GM18951 (cell line): ENCODE data around the gene PDE3A.
"Not testable (repeated sequence)": the region's sequence is repeated elsewhere in the genome, so short reads cannot be mapped to it uniquely, and the experiment has no call there.

Source experiments
- POLR2A ChIP-seq: IDR thresholded peaks from 4 replicates; pipeline ENCODE4 v1.6.1; 2011; ENCODE audit warnings: mild to moderate bottlenecking; ENCODE audit not compliant: insufficient read length, insufficient read depth; ENCODE audit errors: extremely low read depth
- in situ Hi-C: fragments of 300-500 bp; cut with MboI; formaldehyde crosslinking; loops from one replicate; pipeline ENCODE4 v1.12.0; 2022; ENCODE audit warnings: low sequenced_read_pairs, mixed read lengths, inconsistent platforms; ENCODE audit not compliant: unreplicated experiment

Gene PDE3A

GRCh38 chr12:20383612-20384011 lies 15.3 kb downstream of the PDE3A start:
- TF ChIP-seq POLR2A = no peak
- in situ Hi-C loops = no loop called here

GRCh38 chr12:20384836-20385235 lies 16.5 kb downstream of the PDE3A start:
- in situ Hi-C loops = not testable (repeated sequence)

- no peak for TF ChIP-seq POLR2A
- in situ Hi-C loops = no loop called here
These were observed 22.5 kb downstream of the PDE3A start for GRCh38 chr12:20390846-20391245.

DNA sequence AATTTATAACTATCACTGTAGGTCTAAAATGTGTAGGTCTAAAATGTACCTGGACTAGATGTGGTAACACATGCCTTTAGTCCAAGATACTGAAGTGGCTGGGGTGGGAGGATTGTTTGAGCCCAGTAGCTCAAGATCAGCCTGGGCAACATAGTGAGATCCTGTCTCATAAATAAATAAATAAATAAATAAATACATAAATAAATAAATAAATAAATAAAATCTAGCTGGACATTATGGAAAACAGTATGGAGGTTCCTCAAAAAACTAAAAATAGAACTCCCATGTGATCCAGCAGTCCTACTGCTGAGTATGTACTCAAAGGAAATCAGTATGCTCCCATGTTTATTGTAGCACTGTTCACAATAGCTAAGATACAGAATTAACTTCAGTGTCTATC lies 24.0 kb downstream of the PDE3A start:
- TF ChIP-seq POLR2A = no peak
- in situ Hi-C loops = no loop called here

DNA sequence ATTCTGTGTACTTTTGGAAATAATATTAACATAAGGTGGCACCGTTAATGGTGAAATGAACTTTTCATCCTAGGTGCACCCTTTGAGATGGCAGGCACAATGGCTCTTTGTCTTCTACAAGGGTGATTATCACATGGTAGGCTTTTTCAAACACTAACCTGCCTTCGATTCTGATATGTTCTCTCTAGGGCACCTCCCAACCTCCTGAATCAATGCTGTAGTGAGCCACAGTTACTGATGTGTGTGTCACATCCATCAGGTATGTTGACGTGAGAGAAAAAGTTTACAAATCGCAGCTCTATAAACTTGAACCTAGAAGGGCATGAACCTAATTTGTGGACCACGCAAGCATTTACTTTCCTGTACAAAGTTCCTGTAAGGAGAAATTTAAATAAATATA lies 25.4 kb downstream of the PDE3A start:
- in situ Hi-C loops = no loop called here
- no peak for TF ChIP-seq POLR2A

- TF ChIP-seq POLR2A = no peak
- in situ Hi-C loops = no loop called here
These were observed 27.6 kb downstream of the PDE3A start for GRCh38 chr12:20395791-20396550.

DNA sequence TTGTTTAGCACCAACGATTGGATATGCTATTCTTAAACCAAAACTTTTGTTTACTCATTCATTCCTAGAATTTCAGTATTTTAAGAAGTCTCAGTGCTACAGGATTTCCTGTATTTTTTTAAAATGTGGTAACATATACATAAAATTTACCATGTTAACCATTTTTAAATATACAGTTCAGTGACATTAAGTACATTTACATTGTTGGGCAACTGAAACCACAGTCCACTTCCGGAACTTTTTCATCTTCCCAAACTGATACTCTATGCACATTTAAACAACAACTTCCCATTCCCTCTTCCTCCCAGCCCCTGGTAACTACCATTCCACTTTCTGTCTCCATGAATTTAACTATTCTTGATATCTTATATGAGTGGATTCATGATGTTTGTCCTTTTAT lies 30.3 kb downstream of the PDE3A start:
- TF ChIP-seq POLR2A = no peak
- in situ Hi-C loops = no loop called here

DNA sequence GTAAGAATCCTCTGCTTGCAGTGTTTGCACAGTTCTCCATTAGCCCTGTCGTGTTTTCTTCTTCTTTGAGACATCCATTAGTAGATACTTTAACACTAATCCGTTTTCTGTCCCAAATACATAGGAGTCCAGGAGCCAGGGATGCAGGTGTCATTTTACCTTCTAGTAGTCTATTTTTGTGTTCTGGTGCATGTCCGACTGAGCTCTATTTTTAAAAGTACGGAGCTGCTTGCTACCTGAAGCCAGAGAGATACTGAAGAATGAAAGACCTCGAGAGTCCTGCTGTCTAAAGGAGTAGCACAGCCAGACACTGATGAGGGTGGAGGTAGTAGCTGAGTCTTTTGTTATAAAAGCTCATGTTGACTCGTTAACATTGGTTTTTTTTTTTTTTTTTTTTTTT lies 31.7 kb downstream of the PDE3A start:
- no peak for TF ChIP-seq POLR2A
- in situ Hi-C loops = no loop called here

GRCh38 chr12:20403230-20403629 lies 34.9 kb downstream of the PDE3A start:
- in situ Hi-C loops = no loop called here
- no peak for TF ChIP-seq POLR2A

DNA sequence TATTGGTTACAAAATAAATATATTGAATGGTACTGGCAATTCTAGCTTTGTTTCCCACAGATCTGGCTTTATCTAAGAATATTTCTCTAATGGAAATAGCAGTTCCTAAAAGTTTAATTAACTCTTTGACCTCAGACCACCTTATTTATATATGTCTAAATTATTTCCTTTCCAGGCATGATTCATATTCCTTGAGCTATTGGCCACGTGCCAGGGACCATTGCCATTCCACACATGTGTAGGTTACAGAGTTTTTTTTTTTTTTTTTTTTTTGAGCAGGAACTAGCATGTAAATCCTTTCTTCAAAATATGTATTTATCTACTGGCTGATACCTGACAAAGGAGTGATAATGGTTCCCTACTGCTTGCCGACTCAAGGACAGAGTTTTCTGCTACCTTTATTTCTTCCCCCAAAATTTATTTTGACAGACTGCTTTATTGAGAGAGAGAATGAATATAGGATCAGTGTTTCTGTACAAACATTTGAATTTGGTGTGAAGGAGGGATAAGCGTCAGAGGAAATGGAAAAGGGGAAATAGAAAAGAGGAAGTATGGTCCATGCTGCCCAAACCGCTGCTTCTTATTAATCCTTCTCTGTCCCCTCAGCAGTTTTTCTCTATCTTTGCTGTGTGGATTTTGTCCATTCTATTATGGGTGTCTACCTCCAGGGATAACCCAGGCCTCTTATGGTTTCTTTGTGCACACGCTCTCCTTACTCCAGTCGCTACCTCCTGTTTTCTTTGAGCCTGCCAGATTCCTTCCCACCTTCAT lies 36.4 kb downstream of the PDE3A start:
- in situ Hi-C loops = no loop called here
- no peak for TF ChIP-seq POLR2A

- TF ChIP-seq POLR2A = no peak
- in situ Hi-C loops = no loop called here
These were observed 41.5 kb downstream of the PDE3A start for GRCh38 chr12:20409607-20410377.

DNA sequence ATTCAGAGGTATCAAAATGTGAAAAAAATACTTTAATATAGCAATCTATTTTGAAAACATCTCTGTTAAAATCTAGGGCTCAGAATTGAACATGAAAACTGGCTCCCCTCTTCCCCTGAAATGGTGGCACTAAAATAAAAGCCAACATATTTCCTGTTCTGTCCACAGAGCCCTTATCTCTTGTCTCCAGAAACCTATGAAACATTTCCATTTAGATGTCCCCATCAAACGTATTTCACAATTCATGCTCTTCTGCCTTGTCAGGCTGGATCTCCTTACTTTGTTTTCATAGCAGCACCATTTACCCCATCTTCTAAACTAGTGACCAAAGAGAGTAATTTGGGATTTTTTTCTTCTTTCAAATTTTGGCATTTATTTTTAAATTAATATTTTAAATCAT lies 42.4 kb downstream of the PDE3A start:
- no peak for TF ChIP-seq POLR2A
- in situ Hi-C loops = no loop called here

GRCh38 chr12:20411345-20411744 lies 43.0 kb downstream of the PDE3A start:
- in situ Hi-C loops = no loop called here
- TF ChIP-seq POLR2A = no peak
